ENCODE results near the gene TXN. TPM values are rescaled to one million over a fixed set of nuclear protein-coding genes. Genes with fewer than 3 reads are reported as not detected.

Gene TXN
- total and polyA plus RNA-seq, 2 of the 8 experiments (the other 6 are each of a cell fraction or from before 2014, with no cell fraction given) = 297 to 419 TPM

GRCh38 chr9:110255034-110255462, 1.3 kb downstream of the TXN start (continued):
- TF ChIP-seq TEAD4 (IDR thresholded peaks at IDR 0.05; ENCODE audit: low read depth, low read length) (no peak), CHD2 (IDR thresholded peaks at IDR 0.05; ENCODE audit: low read length) (no peak)

All from H1 (cell line).